HEK293 (cell line): Measurements from ENCODE around the gene SETD1A.

ENCODE experiments used
- ELK4 ChIP-seq: IDR thresholded peaks from 2 replicates; pipeline ENCODE4 v1.6.1; 2011; ENCODE audit warnings: mild to moderate bottlenecking, low read depth, low read length, borderline replicate concordance
- GLIS1 ChIP-seq: fragments of 450-650 bp; formaldehyde crosslinking; IDR thresholded peaks from 2 replicates; pipeline ENCODE4 v1.5.1; 2016; ENCODE audit warnings: missing biosample characterization, missing genetic modification characterization
- GLIS2 ChIP-seq: fragments of 450-650 bp; formaldehyde crosslinking; IDR thresholded peaks from 2 replicates; pipeline ENCODE4 v1.5.1; 2016; ENCODE audit warnings: missing biosample characterization, missing genetic modification characterization
- KLF1 ChIP-seq: fragments of 450-650 bp; formaldehyde crosslinking; IDR thresholded peaks from 2 replicates; pipeline ENCODE4 v1.5.1; 2016; ENCODE audit warnings: missing biosample characterization, missing genetic modification characterization
- KLF16 ChIP-seq: fragments of 450-650 bp; formaldehyde crosslinking; IDR thresholded peaks from 2 replicates; pipeline ENCODE4 v1.5.1; 2017; ENCODE audit warnings: missing biosample characterization, missing genetic modification characterization
- KLF9 ChIP-seq: fragments of 450-650 bp; formaldehyde crosslinking; IDR thresholded peaks from 2 replicates; pipeline ENCODE4 v1.5.1; 2016; ENCODE audit warnings: missing biosample characterization, missing genetic modification characterization, low read depth
- OSR2 ChIP-seq: fragments of 450-650 bp; formaldehyde crosslinking; IDR thresholded peaks from 2 replicates; pipeline ENCODE4 v1.5.1; 2016; ENCODE audit warnings: missing biosample characterization, missing genetic modification characterization
- SP2 ChIP-seq: fragments of 450-650 bp; formaldehyde crosslinking; IDR thresholded peaks from 2 replicates; pipeline ENCODE4 v1.5.1; 2016; ENCODE audit warnings: missing biosample characterization, missing genetic modification characterization
- SP3 ChIP-seq: fragments of 450-650 bp; formaldehyde crosslinking; IDR thresholded peaks from 2 replicates; pipeline ENCODE4 v1.5.1; 2016; ENCODE audit warnings: missing biosample characterization, missing genetic modification characterization
- WT1 ChIP-seq: fragments of 450-650 bp; formaldehyde crosslinking; IDR thresholded peaks from 2 replicates; pipeline ENCODE4 v1.5.1; 2016; ENCODE audit warnings: missing biosample characterization, missing genetic modification characterization
- ZFHX2 ChIP-seq: fragments of 450-650 bp; formaldehyde crosslinking; conservative IDR thresholded peaks from 2 replicates; pipeline ENCODE4 v1.5.1; 2016; ENCODE audit warnings: missing biosample characterization, missing genetic modification characterization
- ZFP41 ChIP-seq: fragments of 450-650 bp; formaldehyde crosslinking; IDR thresholded peaks from 2 replicates; pipeline ENCODE4 v1.5.1; 2016; ENCODE audit warnings: missing biosample characterization, missing genetic modification characterization, borderline replicate concordance
- ZIC2 ChIP-seq: fragments of 450-650 bp; formaldehyde crosslinking; IDR thresholded peaks from 2 replicates; pipeline ENCODE4 v1.5.1; 2016; ENCODE audit warnings: missing biosample characterization, missing genetic modification characterization
- ZNF221 ChIP-seq: fragments of 450-650 bp; formaldehyde crosslinking; IDR thresholded peaks from 2 replicates; pipeline ENCODE4 v1.5.1; 2017; ENCODE audit warnings: missing biosample characterization, missing genetic modification characterization, borderline replicate concordance
- ZNF335 ChIP-seq: fragments of 450-650 bp; formaldehyde crosslinking; conservative IDR thresholded peaks from 2 replicates; pipeline ENCODE4 v1.5.1; 2016; ENCODE audit warnings: missing biosample characterization, missing genetic modification characterization
- ZNF513 ChIP-seq: fragments of 450-650 bp; IDR thresholded peaks from 2 replicates; pipeline ENCODE4 v1.5.1; 2018; ENCODE audit warnings: missing biosample characterization, missing genetic modification characterization
- ZNF561 ChIP-seq: fragments of 450-650 bp; IDR thresholded peaks from 2 replicates; pipeline ENCODE4 v1.5.1; 2018; ENCODE audit warnings: missing biosample characterization, missing genetic modification characterization, borderline replicate concordance
- ZNF777 ChIP-seq: fragments of 450-650 bp; formaldehyde crosslinking; IDR thresholded peaks from 2 replicates; pipeline ENCODE4 v1.5.1; 2017; ENCODE audit warnings: missing biosample characterization, missing genetic modification characterization, borderline replicate concordance
- ZNF837 ChIP-seq: fragments of 450-650 bp; formaldehyde crosslinking; IDR thresholded peaks from 2 replicates; pipeline ENCODE4 v1.5.1; 2016; ENCODE audit warnings: missing biosample characterization, missing genetic modification characterization
- TF ChIP-seq, protein P1 (sequence below): fragments of 450-650 bp; formaldehyde crosslinking; IDR thresholded peaks from 2 replicates; pipeline ENCODE4 v1.5.1; 2016; ENCODE audit warnings: missing biosample characterization, missing genetic modification characterization
- TF ChIP-seq, protein P2 (sequence below): fragments of 450-650 bp; formaldehyde crosslinking; IDR thresholded peaks from 2 replicates; pipeline ENCODE4 v1.5.1; 2017; ENCODE audit warnings: missing biosample characterization, mild to moderate bottlenecking, missing genetic modification characterization, moderate library complexity
- TF ChIP-seq, protein P3 (sequence below): fragments of 450-650 bp; formaldehyde crosslinking; IDR thresholded peaks from 2 replicates; pipeline ENCODE4 v1.5.1; 2016; ENCODE audit warnings: missing biosample characterization, missing genetic modification characterization
- TF ChIP-seq, protein P4 (sequence below): fragments of 450-650 bp; formaldehyde crosslinking; IDR thresholded peaks from 2 replicates; pipeline ENCODE4 v1.5.1; 2017; ENCODE audit warnings: missing biosample characterization, missing genetic modification characterization
- TF ChIP-seq, protein P5 (sequence below): fragments of 450-650 bp; formaldehyde crosslinking; IDR thresholded peaks from 2 replicates; pipeline ENCODE4 v1.5.1; 2016; ENCODE audit warnings: missing biosample characterization, missing genetic modification characterization

The SETD1A gene

DNA sequence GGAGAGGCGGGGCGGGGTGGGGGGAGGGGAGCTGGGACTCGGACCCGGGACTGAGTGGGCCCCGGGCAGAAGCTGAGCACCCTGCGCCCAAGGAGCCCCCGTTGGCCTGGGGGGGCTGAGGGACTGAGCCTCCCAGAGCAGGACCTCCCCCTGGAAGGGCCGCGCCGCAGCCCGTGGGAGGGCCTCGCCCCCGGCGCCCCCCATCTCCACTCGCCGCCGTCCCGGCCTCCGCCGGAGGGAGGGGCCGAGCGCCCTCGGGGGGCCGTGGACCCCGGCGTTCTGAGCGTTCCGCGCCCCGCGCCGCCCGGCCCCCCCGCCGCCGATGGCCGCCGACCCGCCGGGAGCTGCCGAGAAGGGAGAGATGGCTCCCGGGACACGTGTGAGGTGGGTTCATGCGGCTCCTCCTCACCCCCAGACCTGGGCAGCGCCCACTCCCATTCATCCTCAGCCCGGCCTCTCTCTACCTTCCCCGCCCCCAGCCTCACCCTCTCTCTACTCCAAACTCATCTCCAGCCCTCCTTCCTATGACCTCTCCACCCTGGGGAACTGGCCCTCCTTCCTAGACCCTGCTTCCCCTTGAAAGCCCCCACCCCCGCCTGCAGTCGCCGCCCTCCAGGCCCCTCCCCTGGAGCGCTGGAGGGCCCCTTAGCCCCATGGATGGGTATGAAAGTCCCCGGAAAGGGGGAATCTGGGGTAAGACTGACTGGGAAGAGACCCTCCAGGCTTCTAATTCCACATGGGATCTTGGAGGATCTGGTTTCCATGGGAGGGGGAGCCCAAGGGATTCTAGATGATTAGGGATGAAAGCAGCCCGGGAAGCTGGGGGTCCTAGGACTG is 33.3 kb upstream of the SETD1A start (continued):
- TF ChIP-seq, protein P1, sequence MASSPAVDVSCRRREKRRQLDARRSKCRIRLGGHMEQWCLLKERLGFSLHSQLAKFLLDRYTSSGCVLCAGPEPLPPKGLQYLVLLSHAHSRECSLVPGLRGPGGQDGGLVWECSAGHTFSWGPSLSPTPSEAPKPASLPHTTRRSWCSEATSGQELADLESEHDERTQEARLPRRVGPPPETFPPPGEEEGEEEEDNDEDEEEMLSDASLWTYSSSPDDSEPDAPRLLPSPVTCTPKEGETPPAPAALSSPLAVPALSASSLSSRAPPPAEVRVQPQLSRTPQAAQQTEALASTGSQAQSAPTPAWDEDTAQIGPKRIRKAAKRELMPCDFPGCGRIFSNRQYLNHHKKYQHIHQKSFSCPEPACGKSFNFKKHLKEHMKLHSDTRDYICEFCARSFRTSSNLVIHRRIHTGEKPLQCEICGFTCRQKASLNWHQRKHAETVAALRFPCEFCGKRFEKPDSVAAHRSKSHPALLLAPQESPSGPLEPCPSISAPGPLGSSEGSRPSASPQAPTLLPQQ: peak; percentile 59; the same call in 1 of the 2 replicates
- TF ChIP-seq ZFP41 (tag by site-specific recombination) (no peak), SP2 (tag by site-specific recombination) (peak; percentile 73), KLF16 (tag by site-specific recombination) (no peak), ZNF561 (tag by site-specific recombination) (no peak), ZNF335 (tag by site-specific recombination) (peak; percentile 86), ZNF513 (tag by site-specific recombination) (0 out of 2 replicates have a peak, but pooled peaks have one; percentile 20), WT1 (tag by site-specific recombination) (peak; percentile 30; the same call in 1 of the 2 replicates), ELK4 (no peak), ZNF221 (no peak), ZNF777 (tag by site-specific recombination) (no peak), OSR2 (tag by site-specific recombination) (no peak), KLF9 (tag by site-specific recombination) (peak; percentile 33; the same call in 1 of the 2 replicates), KLF1 (tag by site-specific recombination) (peak; percentile 63), GLIS1 (tag by site-specific recombination) (peak; percentile 14; the same call in 1 of the 2 replicates), ZIC2 (tag by site-specific recombination) (peak; percentile 49), ZFHX2 (tag by site-specific recombination) (peak; percentile 82), ZNF837 (tag by site-specific recombination) (no peak), GLIS2 (tag by site-specific recombination) (peak; percentile 62), SP3 (peak; percentile 84)
- TF ChIP-seq, protein P2, sequence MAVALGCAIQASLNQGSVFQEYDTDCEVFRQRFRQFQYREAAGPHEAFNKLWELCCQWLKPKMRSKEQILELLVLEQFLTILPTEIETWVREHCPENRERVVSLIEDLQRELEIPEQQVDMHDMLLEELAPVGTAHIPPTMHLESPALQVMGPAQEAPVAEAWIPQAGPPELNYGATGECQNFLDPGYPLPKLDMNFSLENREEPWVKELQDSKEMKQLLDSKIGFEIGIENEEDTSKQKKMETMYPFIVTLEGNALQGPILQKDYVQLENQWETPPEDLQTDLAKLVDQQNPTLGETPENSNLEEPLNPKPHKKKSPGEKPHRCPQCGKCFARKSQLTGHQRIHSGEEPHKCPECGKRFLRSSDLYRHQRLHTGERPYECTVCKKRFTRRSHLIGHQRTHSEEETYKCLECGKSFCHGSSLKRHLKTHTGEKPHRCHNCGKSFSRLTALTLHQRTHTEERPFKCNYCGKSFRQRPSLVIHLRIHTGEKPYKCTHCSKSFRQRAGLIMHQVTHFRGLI: no peak
- TF ChIP-seq, protein P3, sequence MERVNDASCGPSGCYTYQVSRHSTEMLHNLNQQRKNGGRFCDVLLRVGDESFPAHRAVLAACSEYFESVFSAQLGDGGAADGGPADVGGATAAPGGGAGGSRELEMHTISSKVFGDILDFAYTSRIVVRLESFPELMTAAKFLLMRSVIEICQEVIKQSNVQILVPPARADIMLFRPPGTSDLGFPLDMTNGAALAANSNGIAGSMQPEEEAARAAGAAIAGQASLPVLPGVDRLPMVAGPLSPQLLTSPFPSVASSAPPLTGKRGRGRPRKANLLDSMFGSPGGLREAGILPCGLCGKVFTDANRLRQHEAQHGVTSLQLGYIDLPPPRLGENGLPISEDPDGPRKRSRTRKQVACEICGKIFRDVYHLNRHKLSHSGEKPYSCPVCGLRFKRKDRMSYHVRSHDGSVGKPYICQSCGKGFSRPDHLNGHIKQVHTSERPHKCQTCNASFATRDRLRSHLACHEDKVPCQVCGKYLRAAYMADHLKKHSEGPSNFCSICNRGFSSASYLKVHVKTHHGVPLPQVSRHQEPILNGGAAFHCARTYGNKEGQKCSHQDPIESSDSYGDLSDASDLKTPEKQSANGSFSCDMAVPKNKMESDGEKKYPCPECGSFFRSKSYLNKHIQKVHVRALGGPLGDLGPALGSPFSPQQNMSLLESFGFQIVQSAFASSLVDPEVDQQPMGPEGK (tag by site-specific recombination): peak; percentile 48; the same call in 1 of the 2 replicates
- TF ChIP-seq, protein P4, sequence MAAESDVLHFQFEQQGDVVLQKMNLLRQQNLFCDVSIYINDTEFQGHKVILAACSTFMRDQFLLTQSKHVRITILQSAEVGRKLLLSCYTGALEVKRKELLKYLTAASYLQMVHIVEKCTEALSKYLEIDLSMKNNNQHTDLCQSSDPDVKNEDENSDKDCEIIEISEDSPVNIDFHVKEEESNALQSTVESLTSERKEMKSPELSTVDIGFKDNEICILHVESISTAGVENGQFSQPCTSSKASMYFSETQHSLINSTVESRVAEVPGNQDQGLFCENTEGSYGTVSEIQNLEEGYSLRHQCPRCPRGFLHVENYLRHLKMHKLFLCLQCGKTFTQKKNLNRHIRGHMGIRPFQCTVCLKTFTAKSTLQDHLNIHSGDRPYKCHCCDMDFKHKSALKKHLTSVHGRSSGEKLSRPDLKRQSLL (tag by site-specific recombination): no peak
- TF ChIP-seq, protein P5, sequence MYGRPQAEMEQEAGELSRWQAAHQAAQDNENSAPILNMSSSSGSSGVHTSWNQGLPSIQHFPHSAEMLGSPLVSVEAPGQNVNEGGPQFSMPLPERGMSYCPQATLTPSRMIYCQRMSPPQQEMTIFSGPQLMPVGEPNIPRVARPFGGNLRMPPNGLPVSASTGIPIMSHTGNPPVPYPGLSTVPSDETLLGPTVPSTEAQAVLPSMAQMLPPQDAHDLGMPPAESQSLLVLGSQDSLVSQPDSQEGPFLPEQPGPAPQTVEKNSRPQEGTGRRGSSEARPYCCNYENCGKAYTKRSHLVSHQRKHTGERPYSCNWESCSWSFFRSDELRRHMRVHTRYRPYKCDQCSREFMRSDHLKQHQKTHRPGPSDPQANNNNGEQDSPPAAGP (tag by site-specific recombination): no peak; the same call in 1 of the 2 replicates
